Endothelial cell of umbilical vein (primary cell): Measurements from ENCODE around the gene MAP1S.

ENCODE experiments used
- CTCF ChIP-seq, 2 donors: IDR thresholded peaks; 1 replicate in 1 of 2; 2 replicates in 1 of 2; pipeline ENCODE4 v1.5.1; 2011; ENCODE audit warnings: low read length in 2 of 2, mild to moderate bottlenecking in 2 of 2, moderate library complexity in 2 of 2, control low read depth in 1 of 2, inconsistent platforms in 1 of 2, low read depth in 1 of 2; ENCODE audit not compliant: insufficient read depth in 1 of 2; ENCODE audit errors: extremely low read depth in 1 of 2
- EZH2 ChIP-seq: IDR thresholded peaks from 2 replicates; pipeline ENCODE4 v1.6.1; 2012; ENCODE audit warnings: borderline replicate concordance, low read depth, mild to moderate bottlenecking, moderate library complexity, low read length, inconsistent platforms; ENCODE audit not compliant: severe bottlenecking
- FOS ChIP-seq: IDR thresholded peaks from 2 replicates; pipeline ENCODE4 v1.6.1; 2011; ENCODE audit warnings: mild to moderate bottlenecking, low read length, moderate library complexity, borderline replicate concordance; ENCODE audit not compliant: insufficient read depth
- GATA2 ChIP-seq: IDR thresholded peaks from 2 replicates; pipeline ENCODE4 v1.7.0; 2011; ENCODE audit warnings: low read depth, mild to moderate bottlenecking, moderate library complexity, mixed read lengths, low read length; ENCODE audit not compliant: insufficient read length, insufficient read depth
- POLR2A ChIP-seq: IDR thresholded peaks from 2 replicates; pipeline ENCODE4 v1.6.1; 2012; ENCODE audit warnings: low read depth, mild to moderate bottlenecking, control low read depth, low read length

- TF ChIP-seq GATA2 (no peak), EZH2 (no peak), POLR2A (no peak), CTCF (IDR thresholded peaks at IDR 0.05; ENCODE audit: extremely low read depth in 1 of 2, insufficient read depth in 1 of 2, low read depth in 1 of 2, low read length in 2 of 2) (no peak), FOS (no peak)
Measured at GRCh38 chr19:17679526-17680229, 39.6 kb upstream of the MAP1S start.
